ENCODE data around the gene ARSK. TPM values are rescaled to one million over a fixed set of nuclear protein-coding genes. Genes with fewer than 3 reads are reported as not detected.

The ARSK gene
- total and polyA plus RNA-seq, 9 donors = 4.4 to 8.1 (median 5.6) TPM

DNA sequence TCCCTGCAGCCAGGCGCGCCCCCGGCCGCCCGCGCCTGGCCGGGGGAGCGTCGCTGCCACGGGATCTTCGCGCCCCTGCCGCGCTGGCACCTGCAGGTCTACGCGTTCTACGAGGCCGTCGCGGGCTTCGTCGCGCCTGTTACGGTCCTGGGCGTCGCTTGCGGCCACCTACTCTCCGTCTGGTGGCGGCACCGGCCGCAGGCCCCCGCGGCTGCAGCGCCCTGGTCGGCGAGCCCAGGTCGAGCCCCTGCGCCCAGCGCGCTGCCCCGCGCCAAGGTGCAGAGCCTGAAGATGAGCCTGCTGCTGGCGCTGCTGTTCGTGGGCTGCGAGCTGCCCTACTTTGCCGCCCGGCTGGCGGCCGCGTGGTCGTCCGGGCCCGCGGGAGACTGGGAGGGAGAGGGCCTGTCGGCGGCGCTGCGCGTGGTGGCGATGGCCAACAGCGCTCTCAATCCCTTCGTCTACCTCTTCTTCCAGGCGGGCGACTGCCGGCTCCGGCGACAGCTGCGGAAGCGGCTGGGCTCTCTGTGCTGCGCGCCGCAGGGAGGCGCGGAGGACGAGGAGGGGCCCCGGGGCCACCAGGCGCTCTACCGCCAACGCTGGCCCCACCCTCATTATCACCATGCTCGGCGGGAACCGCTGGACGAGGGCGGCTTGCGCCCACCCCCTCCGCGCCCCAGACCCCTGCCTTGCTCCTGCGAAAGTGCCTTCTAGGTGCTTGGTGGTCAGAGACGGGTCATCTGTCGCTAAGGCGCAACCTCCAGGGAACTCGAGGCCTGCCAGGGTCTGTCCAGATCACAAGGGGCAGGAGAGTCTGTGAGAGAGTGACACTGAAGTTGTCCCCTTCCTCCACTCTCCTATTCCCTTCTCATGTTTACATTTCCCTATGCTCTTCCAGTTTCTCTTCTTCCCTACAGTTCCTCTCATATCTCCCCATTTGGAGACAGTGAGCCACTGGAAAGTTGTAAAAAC is 66.3 kb downstream of the ARSK start:
- DNase-seq = peak in 2 of 5 donors; percentile 23 to 39
- intact Hi-C loops (cut with DNase I) = loop anchor here in 1 of 4 donors (10.0 kb wide), 1 partner anchor 974 kb away; no protein-coding TSS in a partner anchor
- no peak overlapping the region for H3K27ac ChIP-seq
- H3K27me3 ChIP-seq = no peaks in the 10 kb centered on the region
- H3K36me3 ChIP-seq = no peaks in the 10 kb centered on the region
- 2 to 7% (median 3%) methylated on average over 23 to 92 of the region's 92 CpGs for WGBS, 3 donors
- no peaks in the 10 kb centered on the region for H3K9me3 ChIP-seq
- H3K4me3 ChIP-seq = peak overlapping the region; percentile 43
- peaks cover 8% of the 10 kb centered on the region for H3K4me1 ChIP-seq (ENCODE audit: insufficient read depth)
- TF ChIP-seq POLR2A (IDR thresholded peaks at IDR 0.05) (no peak), EP300 (IDR thresholded peaks at IDR 0.05) (no peak)
- TF ChIP-seq, protein P1, sequence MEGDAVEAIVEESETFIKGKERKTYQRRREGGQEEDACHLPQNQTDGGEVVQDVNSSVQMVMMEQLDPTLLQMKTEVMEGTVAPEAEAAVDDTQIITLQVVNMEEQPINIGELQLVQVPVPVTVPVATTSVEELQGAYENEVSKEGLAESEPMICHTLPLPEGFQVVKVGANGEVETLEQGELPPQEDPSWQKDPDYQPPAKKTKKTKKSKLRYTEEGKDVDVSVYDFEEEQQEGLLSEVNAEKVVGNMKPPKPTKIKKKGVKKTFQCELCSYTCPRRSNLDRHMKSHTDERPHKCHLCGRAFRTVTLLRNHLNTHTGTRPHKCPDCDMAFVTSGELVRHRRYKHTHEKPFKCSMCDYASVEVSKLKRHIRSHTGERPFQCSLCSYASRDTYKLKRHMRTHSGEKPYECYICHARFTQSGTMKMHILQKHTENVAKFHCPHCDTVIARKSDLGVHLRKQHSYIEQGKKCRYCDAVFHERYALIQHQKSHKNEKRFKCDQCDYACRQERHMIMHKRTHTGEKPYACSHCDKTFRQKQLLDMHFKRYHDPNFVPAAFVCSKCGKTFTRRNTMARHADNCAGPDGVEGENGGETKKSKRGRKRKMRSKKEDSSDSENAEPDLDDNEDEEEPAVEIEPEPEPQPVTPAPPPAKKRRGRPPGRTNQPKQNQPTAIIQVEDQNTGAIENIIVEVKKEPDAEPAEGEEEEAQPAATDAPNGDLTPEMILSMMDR (IDR thresholded peaks at IDR 0.05) = no peak

DNA sequence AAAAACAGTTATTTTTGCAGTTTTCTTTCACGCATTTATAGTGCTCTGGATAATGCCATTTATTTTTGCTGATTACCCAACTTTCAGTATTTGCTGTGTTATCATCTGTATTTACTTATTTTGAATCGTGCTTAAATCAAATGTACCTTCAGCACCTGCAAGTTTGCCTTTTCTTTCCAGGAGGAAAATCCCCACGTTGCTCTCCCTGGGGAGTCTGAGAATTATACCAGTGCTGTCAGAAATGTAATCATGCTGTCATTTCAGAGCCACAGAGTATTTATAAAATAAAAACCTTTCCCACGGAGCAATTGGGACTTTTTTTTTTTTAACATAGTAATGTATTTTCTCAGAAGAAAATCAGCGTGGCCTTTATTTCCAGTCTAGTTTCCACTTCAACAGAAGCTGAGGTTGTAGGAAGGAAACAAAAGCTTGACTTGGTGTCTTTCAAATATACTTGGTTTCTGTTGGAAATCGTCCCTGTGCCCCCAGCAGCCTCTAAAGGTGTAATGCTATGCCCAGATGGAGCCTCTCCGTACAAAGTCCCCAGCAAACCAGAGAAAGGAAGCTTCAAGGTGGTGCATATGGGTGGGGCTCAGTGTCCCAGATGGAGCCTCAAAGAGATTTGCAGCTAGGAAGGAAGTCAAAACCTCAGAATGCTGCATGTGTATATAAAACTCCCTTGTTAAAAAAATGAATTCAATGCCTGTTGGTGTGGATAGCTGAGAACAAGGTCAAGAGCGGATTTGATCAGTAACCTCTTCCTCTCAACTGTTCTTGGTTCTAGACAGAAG is 67.1 kb downstream of the ARSK start:
- H3K27me3 ChIP-seq = no peaks in the 10 kb centered on the region
- TF ChIP-seq, protein P1 (IDR thresholded peaks at IDR 0.05) = no peak
- TF ChIP-seq POLR2A (IDR thresholded peaks at IDR 0.05) = no peak
- TF ChIP-seq EP300 (IDR thresholded peaks at IDR 0.05) = no peak
- peaks cover 8% of the 10 kb centered on the region for H3K4me1 ChIP-seq (ENCODE audit: insufficient read depth)
- intact Hi-C loops (cut with DNase I) = loop anchor here in 1 of 4 donors (10.0 kb wide), 1 partner anchor 973 kb away; no protein-coding TSS in a partner anchor
- 50 to 68% (median 58%) methylated on average over 8 of the region's 8 CpGs for WGBS, 3 donors
- no peaks in the 10 kb centered on the region for H3K36me3 ChIP-seq
- no peaks in the 10 kb centered on the region for H3K9me3 ChIP-seq
- no peak overlapping the region for H3K27ac ChIP-seq
- H3K4me3 ChIP-seq = no peak overlapping the region
- no peak for DNase-seq

- no peak for DNase-seq
- Histone ChIP-seq H3K4me1 (ENCODE audit: insufficient read depth) (peaks cover 8% of the 10 kb centered on the region), H3K27me3 (no peaks in the 10 kb centered on the region), H3K4me3 (no peak overlapping the region), H3K36me3 (no peaks in the 10 kb centered on the region), H3K9me3 (no peaks in the 10 kb centered on the region), H3K27ac (no peak overlapping the region)
- WGBS, 3 donors = 89 to 95% (median 94%) methylated on average over 5 of the region's 5 CpGs
- intact Hi-C loops (cut with DNase I) = loop anchor here in 1 of 4 donors (10.0 kb wide), 1 partner anchor 971 kb away; no protein-coding TSS in a partner anchor
- TF ChIP-seq POLR2A (IDR thresholded peaks at IDR 0.05) (no peak), EP300 (IDR thresholded peaks at IDR 0.05) (no peak)
- TF ChIP-seq, protein P1 (IDR thresholded peaks at IDR 0.05) = no peak
Observed at GRCh38 chr5:95623706-95624105, 68.8 kb downstream of the ARSK start.

GRCh38 chr5:95624368-95624767 is 69.5 kb downstream of the ARSK start:
- no peak for DNase-seq
- Histone ChIP-seq H3K27me3 (no peaks in the 10 kb centered on the region), H3K4me3 (no peak overlapping the region), H3K9me3 (no peaks in the 10 kb centered on the region), H3K36me3 (no peaks in the 10 kb centered on the region), H3K27ac (no peak overlapping the region), H3K4me1 (ENCODE audit: insufficient read depth) (peaks cover 8% of the 10 kb centered on the region)
- 96 to 100% (median 97%) methylated on average over 2 of the region's 2 CpGs for WGBS, 3 donors
- intact Hi-C loops (cut with DNase I) = loop anchor here in 1 of 4 donors (10.0 kb wide), 1 partner anchor 970 kb away; no protein-coding TSS in a partner anchor
- TF ChIP-seq POLR2A (IDR thresholded peaks at IDR 0.05) (no peak), EP300 (IDR thresholded peaks at IDR 0.05) (no peak)
- TF ChIP-seq, protein P1 (IDR thresholded peaks at IDR 0.05) = no peak
